K562 (cell line): Measurements from ENCODE around the gene TAC3. TPM values are rescaled to one million over a fixed set of nuclear protein-coding genes. Genes with fewer than 3 reads are reported as not detected.

Source experiments
- ATAC-seq: fragments of 200-7000 bp; cut with Tn5 transposase; 3 replicates; pipeline ENCODE4 v1.9.1; 2020; ENCODE audit warnings: moderate library complexity
- BruUV-seq: library from RNA; stranded (reverse); fragments of 400-500 nt; replicated peaks from 2 replicates; lab custom pipeline; 2021; lab: Mats Ljungman, UMichigan
- CTCF ChIA-PET: fragments of 300-600 bp; formaldehyde crosslinking; extraction: SDS; loops from one replicate; lab custom pipeline; 2021; ENCODE audit warnings: low intra/inter-chr PET ratio; lab: Yijun Ruan, JAX
- POLR2A ChIA-PET: fragments of 300-600, 350-650 bp; sonication (Branson Sonifier 250); formaldehyde crosslinking; extraction: SDS; loops from one replicate; lab custom pipeline; 2021; ENCODE audit warnings: antibody characterized with exemption, inconsistent platforms; lab: Yijun Ruan, JAX
- DNase-seq, 4 experiments: peaks; one replicate each; pipeline versions ENCODE4 v3.0.0 to v3.0.0-alpha.2; 2011 to 2018; ENCODE audit warnings: low spot score in 3 of 4, mixed read lengths in 3 of 4; ENCODE audit errors: extremely low read depth in 1 of 4
- FAIRE-seq: peaks from 2 replicates; lab custom pipeline; 2011; peaks lifted over from hg19 to GRCh38; lab: Jason Lieb, UNC
- H2AFZ ChIP-seq: 2 replicates; pipeline ENCODE4 v1.6.0; 2011; ENCODE audit warnings: low read depth, low read length, control low read depth, inconsistent platforms
- H3K27ac ChIP-seq: fragments of 200-600 bp; 3 replicates; pipeline ENCODE4 v1.8.0; 2011; ENCODE audit warnings: low read depth, mild to moderate bottlenecking, control low read depth, inconsistent platforms, low read length, moderate library complexity, mixed read lengths; ENCODE audit errors: extremely low read depth
- H3K27me3 ChIP-seq, 2 experiments: fragments of 300-600 bp in 1 of 2; 2 replicates in 1 of 2; 3 replicates in 1 of 2; pipeline versions ENCODE4 v1.6.0 to v1.8.0; 2011; ENCODE audit warnings: inconsistent platforms in 2 of 2, low read length in 2 of 2, mild to moderate bottlenecking in 1 of 2, mixed read lengths in 1 of 2, moderate library complexity in 1 of 2; ENCODE audit not compliant: control insufficient read depth in 2 of 2, insufficient read depth in 2 of 2
- H3K36me3 ChIP-seq: fragments of 300-600 bp; 3 replicates; pipeline ENCODE4 v1.8.0; 2011; ENCODE audit warnings: mild to moderate bottlenecking, low read length, inconsistent platforms; ENCODE audit not compliant: control insufficient read depth, insufficient read depth
- H3K4me1 ChIP-seq, 2 experiments: fragments of 200-600 bp in 1 of 2; replicated peaks in 1 of 2; 2 replicates in 1 of 2; 3 replicates in 1 of 2; pipeline versions ENCODE4 v1.5.1 to v1.8.0; 2011; ENCODE audit warnings: inconsistent platforms in 2 of 2, low read length in 2 of 2, mild to moderate bottlenecking in 1 of 2, mixed read lengths in 1 of 2, moderate library complexity in 1 of 2; ENCODE audit not compliant: control insufficient read depth in 2 of 2, insufficient read depth in 2 of 2
- H3K4me2 ChIP-seq: 2 replicates; pipeline ENCODE4 v1.6.1; 2011; ENCODE audit warnings: low read length, control low read depth, inconsistent platforms, mixed read lengths; ENCODE audit not compliant: insufficient read depth
- H3K4me3 ChIP-seq: fragments of 200-600 bp; sonication (generic), shearing (Covaris generic); 2 replicates; pipeline ENCODE4 v1.5.1; 2016; ENCODE audit warnings: control low read depth, inconsistent platforms
- H3K79me2 ChIP-seq: fragments of 200-600 bp; 3 replicates; pipeline ENCODE4 v1.8.0; 2011; ENCODE audit warnings: low read length, inconsistent platforms; ENCODE audit not compliant: control insufficient read depth, insufficient read depth
- H3K9ac ChIP-seq, 2 experiments: 2 replicates each; pipeline versions ENCODE4 v1.6.0 to v1.6.1; 2011; ENCODE audit warnings: low read depth in 2 of 2, low read length in 2 of 2, control low read depth in 1 of 2, inconsistent platforms in 1 of 2, mild to moderate bottlenecking in 1 of 2, mixed read lengths in 1 of 2; ENCODE audit not compliant: insufficient read depth in 1 of 2
- H3K9me1 ChIP-seq: one replicate; pipeline ENCODE4 v1.6.0; 2011; ENCODE audit warnings: inconsistent platforms, mild to moderate bottlenecking, low read length, moderate library complexity; ENCODE audit not compliant: control insufficient read depth, insufficient read depth
- H3K9me3 ChIP-seq: replicated peaks from 2 replicates; pipeline ENCODE4 v1.5.1; 2011; ENCODE audit warnings: low read depth, low read length, inconsistent platforms; ENCODE audit not compliant: control insufficient read depth, insufficient read depth
- H4K20me1 ChIP-seq: replicated peaks from 2 replicates; pipeline ENCODE4 v1.6.1; 2011; ENCODE audit warnings: low read length, inconsistent platforms, mixed read lengths; ENCODE audit not compliant: control insufficient read depth, insufficient read depth
- HMG20B ChIP-seq: fragments of 250-450 bp; sonication (Bioruptor Pico); IDR thresholded peaks from 2 replicates; pipeline ENCODE4 v1.5.0; 2021; ENCODE audit warnings: mild to moderate bottlenecking
- ID3 ChIP-seq, 2 experiments: fragments of 250-450 bp in 1 of 2; fragments of 450-650 bp in 1 of 2; sonication (Bioruptor Pico) in 1 of 2; IDR thresholded peaks; 2 replicates each; pipeline versions ENCODE4 v1.6.1 to v1.8.0; 2016 to 2021; ENCODE audit warnings: mild to moderate bottlenecking in 2 of 2, moderate library complexity in 2 of 2, missing compliant biosample characterization in 1 of 2, missing genetic modification characterization in 1 of 2
- NRF1 ChIP-seq, 2 experiments: fragments of 450-650 bp; IDR thresholded peaks in 1 of 2; conservative IDR thresholded peaks in 1 of 2; 2 replicates each; pipeline ENCODE4 v1.6.1; 2014; ENCODE audit warnings: mild to moderate bottlenecking in 2 of 2
- PBX2 ChIP-seq, 2 experiments: IDR thresholded peaks in 1 of 2; conservative IDR thresholded peaks in 1 of 2; 2 replicates each; pipeline ENCODE4 v1.6.1; 2016; ENCODE audit warnings: low read depth in 2 of 2, mild to moderate bottlenecking in 1 of 2, missing compliant biosample characterization in 1 of 2, missing genetic modification characterization in 1 of 2, moderate library complexity in 1 of 2
- PML ChIP-seq: IDR thresholded peaks from 2 replicates; pipeline ENCODE4 v1.6.1; 2012; ENCODE audit warnings: low read length, inconsistent platforms
- SREBF1 ChIP-seq: fragments of 150-350 bp; IDR thresholded peaks from 2 replicates; pipeline ENCODE4 v1.6.1; 2014; ENCODE audit warnings: antibody characterized with exemption, low read depth, low read length, borderline replicate concordance
- STAT5A ChIP-seq: IDR thresholded peaks from 2 replicates; pipeline ENCODE4 v1.6.1; 2012; ENCODE audit warnings: low read length, inconsistent platforms, borderline replicate concordance
- TAL1 ChIP-seq: fragments of 450-650 bp; IDR thresholded peaks from 2 replicates; pipeline ENCODE4 v1.6.1; 2016; ENCODE audit warnings: mild to moderate bottlenecking
- TRIM24 ChIP-seq, 2 experiments: fragments of 450-650 bp; IDR thresholded peaks; 2 replicates each; pipeline ENCODE4 v1.6.1; 2016
- XRCC4 ChIP-seq: IDR thresholded peaks from one replicate; pipeline ENCODE4 v1.6.1; 2011; ENCODE audit not compliant: insufficient read depth, insufficient read length; ENCODE audit errors: extremely low read depth
- ZC3H4 ChIP-seq: sonication (generic); formaldehyde crosslinking; IDR thresholded peaks from 2 replicates; pipeline ENCODE4 v1.9.0; 2021; ENCODE audit warnings: missing genetic modification reagents, borderline replicate concordance
- ZNF507 ChIP-seq: conservative IDR thresholded peaks from 2 replicates; pipeline ENCODE4 v1.6.1; 2017; ENCODE audit warnings: missing genetic modification characterization, missing compliant biosample characterization
- WGBS: fragments of 100-300 bp; shearing (Covaris generic); methylation state at CpG from one replicate; pipeline ENCODE4 v1.1.6; 2016; ENCODE audit warnings: low coverage, mixed read lengths; ENCODE audit not compliant: insufficient coverage; ENCODE audit errors: missing lambda C conversion rate; 5-methylcytosine and 5-hydroxymethylcytosine counted together
- in situ Hi-C: fragments of 300-500 bp; cut with MboI; formaldehyde crosslinking; loops from 4 replicates; pipeline ENCODE4 v1.15.0; 2018; ENCODE audit warnings: inconsistent platforms, mixed read lengths
- intact Hi-C: fragments of 100-400 bp; cut with micrococcal nuclease; formaldehyde crosslinking; loops from 2 replicates; pipeline ENCODE4 v1.14.2; 2022
- polyA plus RNA-seq, 8 experiments: library from polyadenylated mRNA; depleted of rRNA in 4 of 8; stranded (reverse) in 5 of 8; unstranded in 3 of 8; fragments of >200 nt; fragmentation: Nextera tagmentation in 2 of 8; fragmentation: Illumina TruSeq in 1 of 8; extraction: Ambion mirVana in 2 of 8; extraction: Trizol in 1 of 8; gene quantifications; 2 replicates each; pipeline versions ENCODE4 v1.2.1 to v1.2.3, GENCODE V29; 2011 to 2014; ENCODE audit warnings: inconsistent platforms in 1 of 8, missing spikeins in 1 of 8
- total RNA-seq, 7 experiments: library from RNA; depleted of rRNA in 6 of 7; stranded (reverse); fragments of >200 nt in 6 of 7; fragmentation: Illumina TruSeq in 2 of 7; extraction: Trizol in 2 of 7; gene quantifications; 2 replicates each; pipeline versions ENCODE4 v1.2.1 to v1.2.3, GENCODE V29; 2011 to 2021; ENCODE audit warnings: low replicate concordance in 1 of 7

Gene TAC3
- total and polyA plus RNA-seq, 9 of the 15 experiments (the other 6 are each of a cell fraction or from before 2014, with no cell fraction given) = 0.29 to 2.8 (median 1.4) TPM

- peak overlapping the region; percentile 86 for H2AFZ ChIP-seq
- ATAC-seq = peak; percentile 80
- TF ChIP-seq ZNF507 (no peak), ID3 (CRISPR knock-in tag; IDR thresholded peaks at IDR 0.05) (no peak), ID3 (tag; IDR thresholded peaks at IDR 0.05) (no peak), STAT5A (peak; percentile 23; the same call in 1 of the 2 replicates), XRCC4 (no peak), TAL1 (peak; percentile 39; the same call in 1 of the 2 replicates), HMG20B (CRISPR knock-in tag) (no peak), SREBF1 (no peak), PBX2 (CRISPR knock-in tag; IDR thresholded peaks at IDR 0.05; ENCODE audit: low read depth) (no peak), PBX2 (tag; conservative IDR thresholded peaks at IDR 0.05; ENCODE audit: low read depth) (peak; percentile 54; the same call in 1 of the 2 replicates), ZC3H4 (no peak), TRIM24 (IDR thresholded peaks at IDR 0.05) (no peak), PML (no peak; the same call in 1 of the 2 replicates), NRF1 (conservative IDR thresholded peaks at IDR 0.05 in 1 of 2, IDR thresholded peaks at IDR 0.05 in 1 of 2) (no peak)
These were observed 10.9 kb upstream of the TAC3 start for GRCh38 chr12:57027011-57027804.

More at GRCh38 chr12:57027011-57027804, 10.9 kb upstream of the TAC3 start:
- BruUV-seq = no TSS peak
- peak overlapping the region; percentile 54 for H3K4me2 ChIP-seq
- POLR2A ChIA-PET = interaction anchor here (0.6 to 3.4 kb wide), 9 partner anchors 9 to 55 kb away, joined by 3 to 9 read pairs (median 3); partner anchors contain the start of gene TAC3
- CTCF ChIA-PET = no interaction called here
- 0 out of 3 replicates have a peak overlapping the region, but pooled peaks have one; percentile 23 for H3K27ac ChIP-seq
- H3K4me1 ChIP-seq = peaks cover 15 to 25% of the 10 kb centered on the region in 2 experiments
- H3K9me1 ChIP-seq = no peaks in the 10 kb centered on the region
- H3K9me3 ChIP-seq = no peaks in the 10 kb centered on the region
- no peaks in the 10 kb centered on the region for H3K27me3 ChIP-seq
- H3K9ac ChIP-seq = peak overlapping the region; percentile 39 to 69; a peak in 3 of 4 replicates
- intact Hi-C loops (no loop called here), in situ Hi-C loops (no loop called here)
- FAIRE-seq (peak; percentile 92), DNase-seq (peak; percentile 63 to 76 (median 70))
- no peaks in the 10 kb centered on the region for H3K36me3 ChIP-seq
- no peak overlapping the region for H3K4me3 ChIP-seq
- H3K79me2 ChIP-seq = no peaks in the 10 kb centered on the region
- 9% methylated on average over 13 of the region's 13 CpGs for WGBS
- no peaks in the 10 kb centered on the region for H4K20me1 ChIP-seq
